Mesenchymal stem cell (in vitro differentiated cells and primary cell): ENCODE data around the gene LAD1.

ENCODE experiments used
- DNase-seq: peaks from one replicate; pipeline ENCODE4 v3.0.0-alpha.2; 2013
- H2AFZ ChIP-seq: one replicate; pipeline ENCODE4 v1.6.1; 2013; ENCODE audit warnings: low read depth, mild to moderate bottlenecking, control low read depth, inconsistent platforms, low read length, moderate library complexity
- H2AK5ac ChIP-seq: 2 replicates; pipeline ENCODE4 v1.6.1; 2013; ENCODE audit warnings: low read length, moderate library complexity, mild to moderate bottlenecking, inconsistent platforms; ENCODE audit not compliant: severe bottlenecking
- H2BK120ac ChIP-seq: one replicate; pipeline ENCODE4 v1.6.1; 2013; ENCODE audit warnings: low read depth, mild to moderate bottlenecking, inconsistent platforms, low read length, moderate library complexity
- H2BK12ac ChIP-seq, 2 experiments: one replicate each; pipeline ENCODE4 v1.6.1; 2013; ENCODE audit warnings: inconsistent platforms in 2 of 2, low read length in 2 of 2, mild to moderate bottlenecking in 2 of 2, moderate library complexity in 2 of 2, control low read depth in 1 of 2
- H2BK15ac ChIP-seq: one replicate; pipeline ENCODE4 v1.6.1; 2013; ENCODE audit warnings: mild to moderate bottlenecking, low read depth, inconsistent platforms; ENCODE audit not compliant: poor library complexity, severe bottlenecking
- H2BK5ac ChIP-seq: 2 replicates; pipeline ENCODE4 v1.6.1; 2013; ENCODE audit warnings: low read depth, mild to moderate bottlenecking, low read length, control low read depth, inconsistent platforms; ENCODE audit not compliant: poor library complexity, severe bottlenecking
- H3K14ac ChIP-seq, 2 experiments: one replicate each; pipeline ENCODE4 v1.6.1; 2013; ENCODE audit warnings: inconsistent platforms in 2 of 2, low read length in 2 of 2, control low read depth in 1 of 2, mild to moderate bottlenecking in 1 of 2, moderate library complexity in 1 of 2
- H3K18ac ChIP-seq, 2 experiments: one replicate each; pipeline ENCODE4 v1.6.1; 2013; ENCODE audit warnings: inconsistent platforms in 2 of 2, low read length in 2 of 2, control low read depth in 1 of 2, low read depth in 1 of 2, mild to moderate bottlenecking in 1 of 2
- H3K23ac ChIP-seq, 2 experiments: one replicate each; pipeline ENCODE4 v1.6.1; 2013; ENCODE audit warnings: inconsistent platforms in 2 of 2, low read length in 2 of 2, mild to moderate bottlenecking in 2 of 2, moderate library complexity in 2 of 2, control low read depth in 1 of 2
- H3K27ac ChIP-seq: 2 replicates; pipeline ENCODE4 v1.5.1; 2013; ENCODE audit warnings: mild to moderate bottlenecking, moderate library complexity, low read length, control low read depth, inconsistent platforms; ENCODE audit not compliant: poor library complexity, severe bottlenecking
- H3K27me3 ChIP-seq, 2 experiments: 2 replicates each; pipeline versions ENCODE4 v1.6.1 to v1.7.0; 2013; ENCODE audit warnings: low read length in 2 of 2, mild to moderate bottlenecking in 2 of 2, moderate library complexity in 2 of 2, control low read depth in 1 of 2, inconsistent platforms in 1 of 2; ENCODE audit not compliant: control insufficient read depth in 1 of 2, insufficient read depth in 1 of 2
- H3K36me3 ChIP-seq, 2 experiments: 2 replicates each; pipeline versions ENCODE4 v1.6.1 to v1.7.0; 2013; ENCODE audit warnings: low read length in 2 of 2, control low read depth in 1 of 2, inconsistent platforms in 1 of 2, low read depth in 1 of 2, mild to moderate bottlenecking in 1 of 2; ENCODE audit not compliant: insufficient read depth in 2 of 2, control insufficient read depth in 1 of 2
- H3K4ac ChIP-seq, 2 experiments: one replicate each; pipeline ENCODE4 v1.6.1; 2013; ENCODE audit warnings: inconsistent platforms in 2 of 2, low read length in 2 of 2, mild to moderate bottlenecking in 2 of 2, moderate library complexity in 2 of 2, control low read depth in 1 of 2, low read depth in 1 of 2
- H3K4me1 ChIP-seq: 2 replicates; pipeline ENCODE4 v1.6.1; 2013; ENCODE audit warnings: low read depth, low read length, control low read depth; ENCODE audit not compliant: control insufficient read depth, insufficient read depth
- H3K4me2 ChIP-seq: 2 replicates; pipeline ENCODE4 v1.6.1; 2013; ENCODE audit warnings: low read length, mild to moderate bottlenecking, inconsistent platforms; ENCODE audit not compliant: poor library complexity, severe bottlenecking
- H3K4me3 ChIP-seq, 2 experiments: 2 replicates each; pipeline versions ENCODE4 v1.5.1 to v1.7.0; 2013; ENCODE audit warnings: low read length in 2 of 2, mild to moderate bottlenecking in 2 of 2, control low read depth in 1 of 2, low read depth in 1 of 2; ENCODE audit not compliant: insufficient read depth in 1 of 2
- H3K79me1 ChIP-seq: replicated peaks from 2 replicates; pipeline ENCODE4 v1.6.1; 2013; ENCODE audit warnings: mild to moderate bottlenecking, control low read depth, low read length, inconsistent platforms; ENCODE audit not compliant: poor library complexity, severe bottlenecking
- H3K9ac ChIP-seq: 2 replicates; pipeline ENCODE4 v1.7.0; 2013; ENCODE audit warnings: mild to moderate bottlenecking, low read length, moderate library complexity
- H3K9me3 ChIP-seq: 2 replicates; pipeline ENCODE4 v1.7.0; 2013; ENCODE audit warnings: mild to moderate bottlenecking, low read length; ENCODE audit not compliant: control insufficient read depth
- H4K8ac ChIP-seq: one replicate; pipeline ENCODE4 v1.6.1; 2013; ENCODE audit warnings: inconsistent platforms, mild to moderate bottlenecking, low read length, moderate library complexity
- H4K91ac ChIP-seq: one replicate; pipeline ENCODE4 v1.6.1; 2013; ENCODE audit warnings: mild to moderate bottlenecking, low read length, inconsistent platforms
- WGBS: methylation state at CpG from one replicate; pipeline ENCODE4 v1.1.7; 2013; ENCODE audit warnings: mixed read lengths; 5-methylcytosine and 5-hydroxymethylcytosine counted together

The LAD1 gene

DNA sequence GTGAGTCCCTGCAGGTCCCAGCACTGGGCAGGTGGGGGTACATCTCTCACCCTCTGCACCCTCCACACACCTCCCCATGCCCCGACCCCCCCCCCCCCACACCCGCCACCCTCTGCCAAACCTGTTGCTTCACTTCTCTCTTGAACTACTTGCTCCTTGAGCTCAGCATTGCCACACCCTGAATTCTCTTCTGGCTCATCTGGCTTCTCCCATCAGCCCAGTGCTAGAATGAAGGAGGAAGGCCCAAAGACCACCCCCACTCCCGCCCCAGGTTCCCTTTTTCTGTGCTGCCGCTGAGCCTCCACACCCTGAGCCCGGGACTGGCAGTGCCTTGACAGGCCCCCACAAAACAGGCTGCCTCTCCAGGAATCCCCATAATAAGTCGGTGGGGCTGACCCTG, 28.8 kb upstream of the LAD1 start:
- peaks cover 4% of the 10 kb centered on the region for H3K9me3 ChIP-seq
- DNase-seq: no peak
- H3K4ac ChIP-seq: no peak overlapping the region
- H2BK120ac ChIP-seq: no peak overlapping the region
- no peak overlapping the region for H3K27ac ChIP-seq
- WGBS: 100% methylated on average over 3 of the region's 6 CpGs
- no peak overlapping the region for H3K18ac ChIP-seq
- H3K36me3 ChIP-seq: no peaks in the 10 kb centered on the region
- H4K8ac ChIP-seq: no peak overlapping the region
- peaks cover 14% of the 10 kb centered on the region for H3K4me1 ChIP-seq
- no peak overlapping the region for H3K14ac ChIP-seq
- no peak overlapping the region for H2BK15ac ChIP-seq
- H3K79me1 ChIP-seq: no peaks in the 10 kb centered on the region
- no peak overlapping the region for H3K4me3 ChIP-seq
- H2AFZ ChIP-seq: no peak overlapping the region
- no peak overlapping the region for H4K91ac ChIP-seq
- H2BK12ac ChIP-seq: no peak overlapping the region
- H2AK5ac ChIP-seq: no peak overlapping the region
- H3K23ac ChIP-seq: no peak overlapping the region
- peaks cover 0 to 7% of the 10 kb centered on the region in 2 experiments for H3K27me3 ChIP-seq
- H2BK5ac ChIP-seq: no peak overlapping the region
- no peak overlapping the region for H3K9ac ChIP-seq
- no peak overlapping the region for H3K4me2 ChIP-seq

GRCh38 chr1:201426479-201427310, 27.6 kb upstream of the LAD1 start:
- WGBS: 50% methylated on average over 13 of the region's 15 CpGs
- no peak for DNase-seq
- no peak overlapping the region for H4K91ac ChIP-seq

DNA sequence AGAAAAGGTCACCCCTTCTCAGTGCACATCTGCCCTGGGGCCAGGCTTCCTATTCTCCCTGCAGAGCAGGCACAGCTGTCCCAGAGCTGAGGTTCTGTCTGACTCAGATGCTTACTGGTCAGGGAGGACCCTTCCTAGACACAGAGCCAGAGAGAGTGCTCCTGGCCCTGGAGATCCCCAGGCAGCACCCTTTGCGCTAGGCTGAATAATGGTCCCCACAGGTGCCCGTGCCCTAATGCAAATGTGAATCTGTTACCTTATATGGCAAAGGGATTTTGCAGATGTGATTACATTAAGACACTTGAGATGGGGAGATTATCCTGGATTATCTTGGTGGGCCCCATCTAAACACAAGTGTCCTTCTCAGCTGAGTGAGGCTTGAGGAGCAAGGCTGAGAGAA, 25.0 kb upstream of the LAD1 start:
- H4K8ac ChIP-seq: no peak overlapping the region
- peaks cover 30% of the 10 kb centered on the region for H3K4me1 ChIP-seq
- no peak overlapping the region for H3K4me3 ChIP-seq
- no peak overlapping the region for H3K18ac ChIP-seq
- H3K14ac ChIP-seq: no peak overlapping the region
- peaks cover 0 to 37% of the 10 kb centered on the region in 2 experiments for H3K27me3 ChIP-seq
- H3K27ac ChIP-seq: no peak overlapping the region
- H4K91ac ChIP-seq: no peak overlapping the region
- H2BK120ac ChIP-seq: no peak overlapping the region
- peaks cover 4% of the 10 kb centered on the region for H3K9me3 ChIP-seq
- H2BK12ac ChIP-seq: no peak overlapping the region
- DNase-seq: no peak
- H3K23ac ChIP-seq: no peak overlapping the region
- no peak overlapping the region for H3K4ac ChIP-seq
- H3K79me1 ChIP-seq: no peaks in the 10 kb centered on the region
- no peak overlapping the region for H2BK5ac ChIP-seq
- no peak overlapping the region for H2AFZ ChIP-seq
- no peak overlapping the region for H3K4me2 ChIP-seq
- no peak overlapping the region for H2AK5ac ChIP-seq
- no peak overlapping the region for H2BK15ac ChIP-seq
- H3K36me3 ChIP-seq: no peaks in the 10 kb centered on the region
- H3K9ac ChIP-seq: no peak overlapping the region
- WGBS: 92% methylated on average over 2 of the region's 2 CpGs

More at GRCh38 chr1:201426479-201427310, 27.6 kb upstream of the LAD1 start:
- no peak overlapping the region for H2BK5ac ChIP-seq
- H3K4me2 ChIP-seq: no peak overlapping the region
- H3K79me1 ChIP-seq: no peaks in the 10 kb centered on the region
- peaks cover 0 to 17% of the 10 kb centered on the region in 2 experiments for H3K27me3 ChIP-seq
- H2BK15ac ChIP-seq: no peak overlapping the region
- no peak overlapping the region for H3K23ac ChIP-seq
- H2AFZ ChIP-seq: no peak overlapping the region
- H3K27ac ChIP-seq: no peak overlapping the region
- no peak overlapping the region for H2BK12ac ChIP-seq
- H3K4me1 ChIP-seq: peaks cover 16% of the 10 kb centered on the region
- H3K9me3 ChIP-seq: peaks cover 4% of the 10 kb centered on the region
- H3K14ac ChIP-seq: no peak overlapping the region
- no peak overlapping the region for H2AK5ac ChIP-seq
- H3K4ac ChIP-seq: no peak overlapping the region
- H2BK120ac ChIP-seq: no peak overlapping the region
- H3K36me3 ChIP-seq: no peaks in the 10 kb centered on the region
- H3K4me3 ChIP-seq: no peak overlapping the region
- no peak overlapping the region for H4K8ac ChIP-seq
- no peak overlapping the region for H3K9ac ChIP-seq
- no peak overlapping the region for H3K18ac ChIP-seq

DNA sequence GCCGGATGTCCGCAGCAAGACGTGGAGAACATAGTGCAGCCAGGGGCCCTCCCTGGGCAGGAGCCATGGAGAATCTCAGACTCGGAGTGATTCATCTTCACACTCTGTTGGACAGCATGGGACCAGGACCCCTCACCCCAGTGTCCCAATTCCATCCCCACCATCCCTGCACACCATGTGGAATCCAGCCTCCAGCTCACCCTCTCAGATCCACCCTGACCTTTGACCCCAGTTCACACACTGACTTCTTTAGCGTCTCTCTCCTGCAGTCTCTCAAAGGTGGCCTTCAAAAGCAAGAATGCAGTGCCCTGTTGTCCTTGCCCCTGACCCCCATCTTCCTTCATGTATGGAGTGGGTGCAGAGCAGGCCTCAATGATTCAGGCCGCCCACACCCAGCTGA, 24.5 kb upstream of the LAD1 start:
- 92% methylated on average over 6 of the region's 6 CpGs for WGBS
- no peak overlapping the region for H4K8ac ChIP-seq
- H4K91ac ChIP-seq: no peak overlapping the region
- no peak overlapping the region for H3K4me2 ChIP-seq
- H3K9ac ChIP-seq: no peak overlapping the region
- H2AK5ac ChIP-seq: no peak overlapping the region
- H3K4ac ChIP-seq: no peak overlapping the region
- no peak overlapping the region for H2BK12ac ChIP-seq
- H2BK120ac ChIP-seq: no peak overlapping the region
- no peak overlapping the region for H3K4me3 ChIP-seq
- H2BK15ac ChIP-seq: no peak overlapping the region
- H3K18ac ChIP-seq: no peak overlapping the region
- no peaks in the 10 kb centered on the region for H3K79me1 ChIP-seq
- H3K36me3 ChIP-seq: no peaks in the 10 kb centered on the region
- peaks cover 31% of the 10 kb centered on the region for H3K4me1 ChIP-seq
- no peak overlapping the region for H3K23ac ChIP-seq
- DNase-seq: no peak
- no peak overlapping the region for H3K27ac ChIP-seq
- no peak overlapping the region for H2AFZ ChIP-seq
- peaks cover 0 to 38% of the 10 kb centered on the region in 2 experiments for H3K27me3 ChIP-seq
- peaks cover 4% of the 10 kb centered on the region for H3K9me3 ChIP-seq
- H3K14ac ChIP-seq: no peak overlapping the region
- no peak overlapping the region for H2BK5ac ChIP-seq
